ENCODE data around the gene LBHD2. TPM values are rescaled to one million over a fixed set of nuclear protein-coding genes. Genes with fewer than 3 reads are reported as not detected.

The LBHD2 gene
- total RNA-seq (under 1 TPM in 1 of 2 donors, not detected in 1; 0.47 TPM), polyA plus RNA-seq (under 1 TPM in 1 of 2 donors, not detected in 1; 0.53 TPM)

- no peak within 1 kb of the TSS for H3K27ac ChIP-seq (ENCODE audit: low read depth in 1 of 2, low read length in 2 of 2)
- DNase-seq (ENCODE audit: low spot score): no peak
- no peak within 1 kb of the TSS for H3K9ac ChIP-seq (ENCODE audit: low read depth in 1 of 2, low read length in 2 of 2)
- no peak for TF ChIP-seq TAF1 (conservative IDR thresholded peaks at IDR 0.05)
- TF ChIP-seq YY1 (IDR thresholded peaks at IDR 0.05): no peak
- TF ChIP-seq ZBTB33 (IDR thresholded peaks at IDR 0.05): no peak
- no peak for TF ChIP-seq JUND (IDR thresholded peaks at IDR 0.05)
- TF ChIP-seq FOXA2 (IDR thresholded peaks at IDR 0.05): no peak
- TF ChIP-seq HNF4A (conservative IDR thresholded peaks at IDR 0.05): no peak
- no peak for TF ChIP-seq RXRA (IDR thresholded peaks at IDR 0.05)
- TF ChIP-seq FOXA1 (IDR thresholded peaks at IDR 0.05): no peak
- TF ChIP-seq GABPA (IDR thresholded peaks at IDR 0.05 in 1 of 2, conservative IDR thresholded peaks at IDR 0.05 in 1 of 2): no peak
- no peak for TF ChIP-seq EGR1 (IDR thresholded peaks at IDR 0.05; ENCODE audit: low read depth in 2 of 2)
- TF ChIP-seq NR2F2 (IDR thresholded peaks at IDR 0.05): no peak
- TF ChIP-seq HNF4G (IDR thresholded peaks at IDR 0.05): no peak
- TF ChIP-seq REST (IDR thresholded peaks at IDR 0.05): no peak
- peak within 1 kb of the TSS in 1 of 3 donors; percentile 8 for H3K4me3 ChIP-seq (ENCODE audit: low read depth in 1 of 3, low read length in 3 of 3)
- no peaks in the 10 kb centered on the region for H3K36me3 ChIP-seq (ENCODE audit: control insufficient read depth in 4 of 4, insufficient read depth in 3 of 4, low read depth in 1 of 4, low read length in 3 of 4)
- no peaks in the 10 kb centered on the region for H3K27me3 ChIP-seq (ENCODE audit: control insufficient read depth in 4 of 4, insufficient read depth in 4 of 4, low read length in 3 of 4)
- 21% methylated on average over 61 of the region's 61 CpGs for WGBS
- no peaks in the 10 kb centered on the region for H3K9me3 ChIP-seq (ENCODE audit: control insufficient read depth in 4 of 4, low read length in 3 of 4)
- peaks cover 3 to 8% (median 4%) of the 10 kb centered on the region in 4 donors for H3K4me1 ChIP-seq (ENCODE audit: control insufficient read depth in 4 of 4, insufficient read depth in 4 of 4, low read length in 3 of 4)
Measured at GRCh38 chr14:103084021-103084919, at the start of gene LBHD2. TSS of gene LBHD2 (plus strand) at chr14:103084210. CDS start at chr14:103086013, 1,803 bp downstream.

- H3K9ac ChIP-seq (ENCODE audit: low read depth in 1 of 2, low read length in 2 of 2): no peak overlapping the region
- H3K36me3 ChIP-seq (ENCODE audit: control insufficient read depth in 4 of 4, insufficient read depth in 3 of 4, low read depth in 1 of 4, low read length in 3 of 4): peaks cover 0 to 3% (median 3%) of the 10 kb centered on the region in 4 donors
- no peak for DNase-seq (ENCODE audit: low spot score)
- WGBS: 98% methylated on average over 20 of the region's 20 CpGs
- TF ChIP-seq REST (IDR thresholded peaks at IDR 0.05) (no peak), RXRA (IDR thresholded peaks at IDR 0.05) (no peak), FOXA1 (IDR thresholded peaks at IDR 0.05) (no peak), ATF3 (IDR thresholded peaks at IDR 0.05) (no peak), NR2F2 (IDR thresholded peaks at IDR 0.05) (no peak), FOXA2 (IDR thresholded peaks at IDR 0.05) (no peak), ZBTB33 (IDR thresholded peaks at IDR 0.05) (no peak), EGR1 (IDR thresholded peaks at IDR 0.05; ENCODE audit: low read depth in 2 of 2) (no peak), YY1 (IDR thresholded peaks at IDR 0.05) (no peak)
- no peak overlapping the region for H3K4me3 ChIP-seq (ENCODE audit: low read depth in 1 of 3, low read length in 3 of 3)
- H3K27me3 ChIP-seq (ENCODE audit: control insufficient read depth in 4 of 4, insufficient read depth in 4 of 4, low read length in 3 of 4): no peaks in the 10 kb centered on the region
- no peaks in the 10 kb centered on the region for H3K9me3 ChIP-seq (ENCODE audit: control insufficient read depth in 4 of 4, low read length in 3 of 4)
- H3K27ac ChIP-seq (ENCODE audit: low read depth in 1 of 2, low read length in 2 of 2): no peak overlapping the region
- H3K4me1 ChIP-seq (ENCODE audit: control insufficient read depth in 4 of 4, insufficient read depth in 4 of 4, low read length in 3 of 4): peaks cover 2 to 12% (median 12%) of the 10 kb centered on the region in 4 donors
Measured at GRCh38 chr14:103041464-103041863, 42.5 kb upstream of the LBHD2 start.
